ENCODE measurements around the gene ATP11A.

ATP11A gene

GRCh38 chr13:112711528-112712265, 21.9 kb downstream of the ATP11A start:
- DNase-seq = no peak

GRCh38 chr13:112712451-112713207, 22.8 kb downstream of the ATP11A start:
- DNase-seq = no peak

DNA sequence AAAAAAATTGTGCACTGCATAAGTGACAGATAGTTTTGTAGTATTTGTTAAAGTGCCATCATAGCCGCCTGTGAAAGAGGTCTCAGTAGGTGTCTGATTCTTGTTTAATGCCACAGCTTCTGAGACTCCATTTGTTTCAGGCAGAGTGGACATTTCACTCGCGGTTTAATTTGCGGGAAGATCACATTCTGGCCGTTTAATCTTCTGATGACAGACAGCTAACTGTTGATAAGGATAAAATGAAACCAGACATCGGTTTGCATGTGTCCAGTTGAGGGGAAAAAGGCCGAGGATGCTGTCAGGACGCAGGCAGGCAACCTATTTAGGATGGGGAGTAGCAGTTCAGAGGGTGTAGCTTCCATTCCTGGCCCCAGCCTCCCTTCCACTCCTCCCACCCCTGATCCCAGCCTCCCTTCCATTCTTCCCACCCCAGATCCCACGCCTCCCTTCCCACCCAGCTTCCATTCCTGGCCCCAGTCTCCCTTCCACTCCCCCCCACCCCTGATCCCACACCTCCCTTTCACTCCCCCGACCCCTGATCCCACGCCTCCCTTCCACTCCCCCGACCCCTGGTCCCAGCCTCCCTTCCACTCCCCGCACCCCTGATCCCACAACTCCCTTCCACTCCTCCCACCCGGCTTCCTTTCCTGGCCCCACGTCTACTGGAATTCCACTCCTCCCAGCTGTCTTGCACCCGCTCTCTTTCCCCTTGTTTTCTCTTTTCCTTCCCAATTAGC, 23.8 kb downstream of the ATP11A start:
- no peak for DNase-seq

GRCh38 chr13:112714376-112715174, 24.7 kb downstream of the ATP11A start:
- no peak for DNase-seq

DNA sequence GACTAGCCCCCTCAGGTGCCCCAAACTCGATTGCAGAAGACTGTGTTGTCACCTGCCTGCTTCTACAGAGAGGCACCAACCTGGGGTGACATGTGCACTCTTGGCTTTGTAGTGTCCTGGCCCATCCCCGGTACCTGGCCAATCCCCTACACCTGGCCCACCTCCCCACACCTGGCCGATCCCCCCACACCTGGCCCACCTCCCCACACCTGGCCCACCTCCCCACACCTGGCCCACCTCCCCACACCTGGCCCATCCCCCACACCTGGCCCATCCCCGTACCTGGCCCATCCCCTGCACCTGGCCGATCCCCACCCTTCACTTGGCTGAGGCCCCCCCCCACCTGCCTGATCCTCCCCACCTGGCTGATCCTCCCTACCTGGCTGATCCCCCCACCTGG, 25.4 kb downstream of the ATP11A start:
- DNase-seq = no peak

DNA sequence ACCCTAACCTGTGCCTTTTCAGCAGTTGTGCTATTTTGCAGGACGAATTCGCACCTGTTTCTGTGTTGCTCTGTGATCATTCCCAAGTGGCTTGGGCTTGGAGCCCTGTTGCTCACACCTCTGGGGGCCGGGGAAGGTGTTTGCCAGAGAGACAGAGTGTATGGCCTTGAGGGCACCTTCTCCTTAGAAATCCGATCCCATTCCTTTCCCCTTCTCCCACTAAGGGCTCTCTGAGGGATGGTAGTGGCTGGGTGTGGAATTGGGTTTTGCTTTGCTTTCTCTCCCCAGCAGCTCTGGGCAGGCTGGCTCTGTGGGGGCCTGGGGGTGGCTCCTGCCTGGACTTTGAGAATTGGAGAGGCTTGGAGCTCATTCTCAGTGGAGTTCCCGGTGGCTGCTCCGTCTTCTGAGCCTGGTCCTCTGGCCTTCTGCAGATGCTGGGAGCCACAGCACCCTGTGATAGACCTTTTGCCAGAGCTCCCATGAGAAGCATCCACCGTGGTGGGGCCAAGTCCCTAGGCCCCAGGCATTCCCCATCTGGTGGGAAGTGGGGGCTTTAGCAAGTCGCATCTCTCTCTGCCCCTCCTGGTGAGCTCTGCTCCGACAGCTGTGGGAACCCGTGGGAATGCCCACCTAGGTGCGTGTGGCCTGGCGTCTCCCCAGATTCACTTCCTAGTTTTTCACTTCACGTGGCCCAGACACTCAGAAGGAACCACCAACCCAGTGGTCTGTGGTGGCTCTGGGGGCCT, 26.1 kb downstream of the ATP11A start:
- no peak for DNase-seq

DNA sequence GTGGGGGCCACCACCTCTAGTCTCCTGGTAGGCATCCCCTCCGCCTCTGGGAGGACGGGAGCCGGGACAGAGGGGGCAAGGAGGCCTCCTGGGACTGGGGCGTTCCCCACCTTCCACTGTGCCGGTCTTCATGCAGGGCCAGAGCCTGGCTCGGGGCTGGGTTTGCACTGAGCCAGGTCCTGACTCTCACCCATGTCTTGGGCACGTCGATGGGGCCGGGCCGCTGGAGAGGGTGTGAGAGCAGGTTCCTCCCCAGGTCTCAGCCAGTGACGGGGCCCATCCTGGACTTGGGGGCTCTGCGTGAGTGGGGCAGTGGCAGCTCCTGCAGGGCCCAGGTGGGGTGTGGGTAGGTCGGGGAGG, 26.6 kb downstream of the ATP11A start:
- DNase-seq = no peak

DNA sequence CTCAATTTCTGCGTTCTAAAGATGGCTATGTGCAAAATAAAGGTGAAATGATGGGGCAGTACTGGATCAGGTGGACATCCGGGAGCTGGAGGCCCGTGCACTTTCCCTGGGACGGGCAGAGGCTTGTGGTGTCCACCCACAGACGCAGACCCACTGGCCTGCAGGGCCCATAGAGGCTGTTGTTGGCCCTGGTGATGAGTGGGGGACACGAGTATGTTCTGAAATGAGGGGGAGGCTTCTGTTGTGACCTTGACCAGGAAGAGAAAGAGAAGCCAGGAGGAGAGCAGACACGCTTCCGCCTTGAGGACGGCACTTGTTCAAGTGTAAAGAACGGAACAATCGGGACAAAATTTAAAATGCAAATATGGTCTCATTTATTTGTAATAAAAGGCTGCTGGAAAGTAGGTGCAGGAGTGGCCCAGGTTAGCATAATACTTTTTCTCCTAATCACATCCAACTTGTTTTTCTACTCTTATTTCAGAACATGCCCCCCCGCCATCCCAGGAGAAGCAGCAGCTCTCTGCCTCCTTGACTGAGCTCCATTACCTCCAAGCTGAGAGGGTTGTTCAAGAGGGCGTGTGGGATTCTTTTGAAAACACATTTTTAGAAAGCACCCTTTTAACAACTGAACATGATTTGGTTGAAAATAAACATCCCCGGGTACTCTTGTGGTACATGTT, 27.1 kb downstream of the ATP11A start:
- DNase-seq = no peak

- no peak for DNase-seq
These were observed 28.5 kb downstream of the ATP11A start for GRCh38 chr13:112718318-112718717.

- DNase-seq = no peak
These were observed 29.2 kb downstream of the ATP11A start for GRCh38 chr13:112719016-112719415.

DNA sequence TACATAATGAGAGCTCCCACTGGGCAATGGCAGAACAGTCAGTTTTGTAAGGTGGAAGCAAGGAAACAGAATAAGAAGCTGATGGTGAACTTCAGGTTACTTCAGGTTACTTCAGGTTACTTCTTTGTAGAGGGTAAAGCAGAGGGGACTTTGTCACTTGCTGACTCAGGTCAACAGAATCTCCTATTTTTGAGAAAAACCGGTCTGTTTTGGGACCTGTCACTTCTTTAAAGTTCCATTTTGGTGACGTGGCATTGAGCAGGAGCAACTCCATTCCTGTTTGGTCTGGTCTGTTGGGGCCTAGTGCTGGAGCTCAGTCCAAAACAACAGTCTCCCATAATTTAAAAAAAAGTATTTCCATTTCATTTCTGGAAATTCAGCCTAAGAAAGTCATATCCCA, 29.7 kb downstream of the ATP11A start:
- DNase-seq = no peak

DNA sequence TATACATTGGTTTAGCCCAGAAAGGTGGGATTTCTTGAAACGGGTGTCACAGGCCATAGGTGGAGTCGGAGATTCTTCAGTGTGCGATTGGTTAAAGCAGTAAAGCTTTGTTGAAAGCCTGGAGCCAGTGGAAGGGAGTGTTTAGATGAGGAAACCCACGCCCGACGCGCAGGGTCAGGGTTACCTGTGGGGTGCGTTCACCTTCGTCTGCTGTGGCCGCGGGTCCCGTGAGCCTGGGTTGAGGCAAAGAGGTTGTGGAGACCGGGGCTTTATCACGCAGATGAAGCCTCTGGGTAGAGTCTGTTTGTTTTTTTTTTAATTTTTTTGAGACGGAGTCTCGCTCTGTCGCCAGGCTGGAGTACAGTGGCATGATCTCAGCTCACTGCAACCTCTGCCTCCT, 30.4 kb downstream of the ATP11A start:
- DNase-seq = no peak

DNA sequence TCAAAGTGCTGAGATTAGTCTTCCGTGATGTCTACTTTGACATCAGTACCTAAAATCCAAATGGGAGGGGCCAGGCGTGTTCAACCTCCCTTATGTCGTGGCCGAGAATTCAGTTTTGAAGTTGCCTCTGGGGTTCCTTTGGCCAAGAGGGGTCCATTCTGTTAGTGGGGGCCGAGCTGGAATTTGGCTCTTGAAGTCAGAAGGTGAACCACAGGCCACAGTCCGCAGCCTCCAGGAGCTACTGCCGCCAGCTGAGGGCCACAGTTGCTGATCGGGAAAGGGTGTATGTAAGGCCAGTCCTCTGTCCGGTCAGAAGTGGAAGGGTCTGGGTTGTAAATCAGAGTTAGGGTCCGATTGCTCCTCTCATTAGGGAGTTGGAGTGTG, 31.0 kb downstream of the ATP11A start:
- no peak for DNase-seq

DNA sequence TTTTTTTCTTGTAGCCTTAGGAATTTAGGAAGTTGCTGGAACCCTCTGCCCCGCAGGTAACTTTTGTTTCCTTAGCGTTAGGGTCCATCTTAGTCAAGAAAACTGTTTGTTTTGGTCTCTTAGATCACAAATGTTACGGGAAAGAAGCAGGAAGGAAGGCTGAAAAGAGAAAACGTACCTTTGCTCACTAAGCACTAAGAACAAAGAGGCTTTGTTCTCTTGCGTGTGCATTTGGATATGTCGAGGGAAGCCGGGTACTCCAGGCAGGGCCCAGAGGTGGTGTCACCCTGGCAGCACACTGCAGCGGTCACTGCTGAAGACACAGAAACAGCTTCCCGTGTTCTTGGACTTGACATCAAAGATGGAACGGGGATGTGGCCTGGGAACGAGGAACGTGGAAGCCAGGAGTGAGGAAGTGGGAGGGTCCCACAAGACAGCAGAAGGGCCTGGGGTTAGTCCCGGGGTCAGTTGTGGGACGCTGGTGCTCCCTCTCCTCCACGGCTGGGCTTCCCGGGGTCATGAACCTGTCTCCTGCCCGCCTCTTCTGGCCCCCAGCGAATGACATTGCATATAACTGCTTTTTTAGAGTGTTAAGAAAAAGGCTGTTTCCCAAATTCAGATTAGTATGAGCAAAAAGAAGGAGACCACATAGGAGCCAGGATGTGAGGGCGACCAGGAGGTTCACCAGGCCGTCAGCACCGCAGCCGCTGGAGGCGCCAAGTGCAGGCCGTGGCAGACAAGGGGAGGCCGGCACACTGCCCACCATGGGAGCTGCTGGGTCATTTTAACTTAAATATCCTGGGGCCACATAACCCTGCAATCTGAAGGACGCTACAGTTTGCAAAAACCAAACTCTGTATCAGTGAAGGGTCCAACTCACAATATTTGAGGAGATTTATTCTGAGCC, 31.6 kb downstream of the ATP11A start:
- no peak for DNase-seq

DNA sequence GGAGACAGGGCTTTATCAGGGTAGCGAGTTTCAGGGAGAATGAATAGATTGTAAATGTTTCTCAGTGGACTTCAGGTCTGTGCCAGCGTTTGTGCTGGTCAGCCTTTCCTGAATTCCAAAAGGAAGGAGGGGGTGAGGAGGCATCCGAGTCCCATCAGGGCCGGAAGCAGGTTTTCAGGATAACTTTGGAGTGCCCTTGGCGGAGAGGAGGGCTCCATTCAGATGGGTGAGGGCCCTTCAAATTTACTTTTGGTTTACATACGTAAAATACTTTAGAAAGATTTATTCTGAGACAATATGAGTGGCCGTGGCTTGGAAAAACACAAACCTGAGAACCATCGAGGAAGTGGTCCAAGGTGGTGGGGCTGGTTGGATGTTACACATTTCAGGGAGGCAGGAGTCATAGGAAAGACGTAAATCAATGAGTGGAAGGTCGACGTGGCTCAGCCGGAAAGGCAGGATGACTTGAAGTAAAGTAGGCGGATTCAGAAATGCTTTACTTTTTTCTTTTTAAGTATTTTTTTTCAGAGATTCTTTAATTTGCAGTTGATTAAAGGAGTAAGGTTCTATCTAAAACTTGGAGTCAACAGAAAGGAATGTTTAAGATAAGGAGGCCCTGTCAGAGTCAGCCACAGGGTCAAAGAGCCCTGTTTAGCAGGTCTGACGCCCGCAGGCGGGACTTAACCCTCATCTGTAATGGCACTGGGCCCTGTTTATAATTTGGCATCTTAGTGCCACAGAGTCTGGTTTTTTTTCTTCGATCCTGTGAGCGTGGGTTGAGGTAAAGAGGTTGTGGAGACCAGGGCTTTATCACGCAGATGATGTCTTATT, 32.8 kb downstream of the ATP11A start:
- no peak for DNase-seq

GRCh38 chr13:112723771-112724170, 33.9 kb downstream of the ATP11A start:
- no peak for DNase-seq

GRCh38 chr13:112724788-112725345, 35.0 kb downstream of the ATP11A start:
- no peak for DNase-seq

DNA sequence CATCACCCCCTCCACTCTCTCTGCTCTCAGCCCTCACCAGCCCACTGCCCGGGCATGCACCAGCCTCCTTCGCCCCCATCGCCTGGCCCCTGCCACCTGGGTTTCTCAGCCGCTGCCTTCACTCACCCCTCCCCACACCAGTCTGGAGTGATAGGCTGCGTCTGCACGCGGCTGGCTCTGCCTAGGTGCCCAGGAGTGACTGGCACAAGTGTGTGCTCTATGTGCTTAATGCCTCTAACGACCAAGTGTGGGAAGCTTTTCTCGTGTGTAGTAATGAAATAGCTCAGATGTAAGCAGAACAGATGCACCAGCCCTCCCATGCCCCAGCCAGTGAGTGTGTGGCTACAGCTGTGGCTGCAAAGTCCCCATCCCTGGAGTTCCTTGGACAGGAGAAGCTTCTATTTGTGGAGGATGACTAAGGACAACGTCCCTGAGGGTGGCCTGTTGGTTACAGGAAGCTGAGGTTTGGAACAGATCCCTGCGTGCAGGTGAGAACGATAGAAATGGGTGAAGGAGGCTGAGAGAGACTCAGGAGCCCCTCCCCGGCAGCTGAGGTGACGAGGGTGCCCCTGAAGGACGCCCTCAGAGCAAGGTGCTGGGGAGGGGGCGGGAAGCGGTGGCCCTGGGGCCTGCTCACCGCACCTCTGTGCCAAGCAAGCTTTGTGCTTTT, 35.6 kb downstream of the ATP11A start:
- DNase-seq = peak; percentile 24

Data from activated CD4-positive, alpha-beta T cell treated with anti-CD3 and anti-CD28 coated beads, Interleukin-10, Interleukin-2, amounts not matched to agents 100 ng/mL and 50 ng/mL, durations not matched to agents 16 hours and 8 hours (primary cell).